NCI-H2107 (cell line): ENCODE measurements around the gene PLEKHA1.

Experiments used
- DNase-seq: peaks from one replicate; lab custom pipeline; 2025; lab: John Stamatoyannopoulos, UW

Gene PLEKHA1

GRCh38 chr10:122422266-122422989 is 47.9 kb downstream of the PLEKHA1 start:
- no peak for DNase-seq

- DNase-seq, result no peak
These were observed 49.6 kb downstream of the PLEKHA1 start for GRCh38 chr10:122424059-122424458.

- DNase-seq, result no peak
These were observed 52.3 kb downstream of the PLEKHA1 start for GRCh38 chr10:122426829-122427228.

- DNase-seq, result no peak
These were observed 52.8 kb downstream of the PLEKHA1 start for GRCh38 chr10:122427280-122427679.

GRCh38 chr10:122435212-122435827 is 60.8 kb downstream of the PLEKHA1 start:
- peak; percentile 3 for DNase-seq

GRCh38 chr10:122441961-122442360 is 67.5 kb downstream of the PLEKHA1 start:
- no peak for DNase-seq

- no peak for DNase-seq
These were observed 71.0 kb downstream of the PLEKHA1 start for GRCh38 chr10:122445469-122445868.

GRCh38 chr10:122445904-122446303 is 71.4 kb downstream of the PLEKHA1 start:
- DNase-seq, result no peak

GRCh38 chr10:122446668-122447423 is 72.3 kb downstream of the PLEKHA1 start:
- no peak for DNase-seq

GRCh38 chr10:122448600-122448999 is 74.1 kb downstream of the PLEKHA1 start:
- DNase-seq, result no peak

GRCh38 chr10:122449153-122449552 is 74.6 kb downstream of the PLEKHA1 start:
- DNase-seq, result no peak

GRCh38 chr10:122450353-122450990 is 76.0 kb downstream of the PLEKHA1 start:
- DNase-seq, result no peak

GRCh38 chr10:122454071-122454470 is 79.6 kb downstream of the PLEKHA1 start:
- no peak for DNase-seq

- no peak for DNase-seq
These were observed 80.1 kb downstream of the PLEKHA1 start, which contains the start of gene ARMS2 for GRCh38 chr10:122454603-122455080. TSS of gene ARMS2 (plus strand) at chr10:122454653. CDS start at chr10:122454728, 75 bp downstream.

GRCh38 chr10:122455376-122456079 is 81.0 kb downstream of the PLEKHA1 start:
- DNase-seq, result no peak

- DNase-seq, result no peak
These were observed 83.4 kb downstream of the PLEKHA1 start for GRCh38 chr10:122457934-122458333.

- DNase-seq, result no peak
These were observed 84.2 kb downstream of the PLEKHA1 start for GRCh38 chr10:122458693-122459092.

- no peak for DNase-seq
These were observed 85.2 kb downstream of the PLEKHA1 start for GRCh38 chr10:122459561-122460273.

GRCh38 chr10:122460891-122461293 is 86.4 kb downstream of the PLEKHA1 start:
- no peak for DNase-seq

- DNase-seq, result no peak
These were observed 86.8 kb downstream of the PLEKHA1 start, which contains the start of gene HTRA1 for GRCh38 chr10:122461367-122461728. TSS of gene HTRA1 (plus strand) at chr10:122461553. CDS start at chr10:122461653, 100 bp downstream.
